GM21390 (cell line): ENCODE data around the gene MOK.
A peak's percentile ranks its signal among the peaks of the same experiment; 100 is the strongest.

Experiments used
- ATAC-seq: cut with Tn5 transposase; IDR thresholded peaks from one replicate; pipeline ENCODE4 v1.9.1; 2021; ENCODE audit not compliant: unreplicated experiment

MOK gene

DNA sequence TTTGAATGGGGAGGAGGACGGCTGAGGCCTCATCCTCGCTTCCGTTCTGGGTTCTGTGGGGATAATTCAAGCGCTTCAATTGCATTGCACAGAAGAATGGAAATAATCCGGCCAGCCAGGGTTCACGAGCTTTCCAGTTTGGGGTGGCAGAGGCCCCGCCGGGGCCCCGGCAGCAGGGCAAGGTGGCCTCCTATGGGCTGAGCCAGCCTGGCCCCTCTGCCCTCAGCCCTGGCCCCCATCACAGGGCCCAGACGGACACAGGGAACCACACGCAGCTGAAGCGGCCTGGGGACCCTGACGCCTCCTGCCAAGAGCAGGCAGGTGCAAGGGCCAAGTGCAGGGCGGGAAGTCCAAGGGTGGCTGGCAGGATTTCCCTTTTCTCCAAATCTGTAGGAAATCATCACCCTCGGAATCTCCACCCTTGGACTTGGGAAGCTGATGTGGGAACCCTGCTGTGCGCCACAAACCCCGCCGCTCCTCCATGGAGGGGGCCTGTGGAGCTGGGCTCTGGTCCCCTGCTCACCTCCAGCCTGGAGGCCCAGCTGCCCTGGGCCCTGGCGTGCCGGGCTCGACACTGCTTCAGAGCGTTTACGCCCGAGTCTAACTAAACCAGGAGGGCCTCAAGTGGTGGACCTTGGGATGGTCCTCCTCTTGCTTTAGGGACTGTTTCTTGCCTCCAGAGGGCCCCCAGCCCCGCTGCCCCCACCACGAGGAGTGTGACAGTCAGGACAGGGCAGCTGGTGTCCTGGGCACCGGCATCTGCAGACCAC, 78.4 kb downstream of the MOK start:
- ATAC-seq, result no peak

DNA sequence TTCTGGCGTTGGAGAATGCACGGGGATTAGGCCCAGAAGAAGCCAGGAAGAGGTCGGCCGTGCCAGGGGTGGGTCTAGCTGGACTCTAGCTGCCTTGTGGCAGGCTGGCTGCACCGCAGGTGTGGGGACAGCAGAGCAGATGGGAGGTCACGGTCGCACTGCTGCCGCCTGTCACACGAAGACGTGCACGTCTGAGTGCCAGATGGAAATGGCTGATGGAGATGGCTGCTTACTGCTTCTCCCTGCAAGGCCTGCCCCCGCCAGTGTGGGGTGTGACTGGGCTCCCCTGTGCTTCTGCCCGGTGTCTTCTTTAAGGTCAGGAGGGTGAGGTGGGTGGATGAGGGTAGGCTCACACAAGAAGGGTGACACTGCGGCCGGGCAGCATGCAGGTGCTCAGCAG, 79.0 kb downstream of the MOK start:
- no peak for ATAC-seq

DNA sequence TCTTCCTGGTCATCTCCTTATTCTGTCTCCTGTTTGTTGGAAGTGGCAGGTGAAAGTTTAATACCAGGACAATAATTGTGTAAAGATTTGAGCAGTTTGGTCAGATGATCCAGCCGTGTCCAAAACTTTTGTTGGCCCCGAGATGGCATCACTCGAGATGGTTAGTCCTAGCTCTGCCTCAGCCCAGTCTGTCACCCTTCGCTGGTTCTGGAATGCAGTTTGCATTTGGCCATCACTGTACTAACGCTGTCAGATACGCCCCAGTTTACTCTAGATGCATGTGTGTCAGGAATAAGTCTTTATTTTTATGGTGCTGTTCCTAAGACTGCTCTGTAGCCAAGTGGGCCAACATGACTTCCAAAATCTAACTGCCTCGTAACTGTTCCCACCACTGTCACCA, 79.6 kb downstream of the MOK start:
- ATAC-seq, result no peak

DNA sequence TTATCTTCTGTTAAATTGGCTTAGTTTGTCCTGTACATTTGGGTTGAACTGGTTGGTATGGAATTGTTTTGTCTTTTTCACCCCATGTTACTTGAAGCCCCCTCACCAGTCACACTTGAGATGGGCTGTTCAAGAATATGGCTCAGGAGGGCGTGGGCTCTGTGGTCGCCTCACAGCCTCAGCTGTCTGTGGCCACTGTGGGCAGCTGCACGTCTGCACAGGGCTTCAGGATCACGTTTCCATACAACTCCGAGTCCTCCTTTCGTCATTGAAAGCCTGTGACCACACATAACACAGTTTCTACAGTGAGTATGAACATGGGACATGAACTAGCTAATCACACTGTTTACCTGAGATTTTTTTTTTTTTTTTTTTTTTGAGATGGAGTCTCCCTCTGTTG, 81.3 kb downstream of the MOK start:
- ATAC-seq, result no peak

DNA sequence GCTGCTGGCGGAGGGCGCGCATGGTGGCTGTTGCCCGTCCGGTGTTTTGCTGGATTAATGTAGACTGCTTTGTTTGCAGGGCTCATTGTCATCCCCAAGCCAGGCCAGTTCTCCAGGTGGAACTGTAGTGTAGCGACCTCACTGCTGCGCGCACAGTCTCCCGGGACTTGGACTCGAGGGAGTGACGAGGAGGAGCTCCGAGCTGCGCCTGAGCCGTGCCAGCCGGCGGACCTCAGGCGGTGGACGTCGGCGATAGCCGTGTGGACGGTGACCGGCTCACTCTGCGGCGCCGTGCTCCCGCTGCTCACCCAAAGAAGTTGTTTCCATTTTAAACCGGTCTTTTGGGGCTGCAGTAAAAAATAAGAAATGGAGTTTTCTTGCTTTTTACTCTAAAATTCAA, 82.2 kb downstream of the MOK start:
- ATAC-seq, result no peak

DNA sequence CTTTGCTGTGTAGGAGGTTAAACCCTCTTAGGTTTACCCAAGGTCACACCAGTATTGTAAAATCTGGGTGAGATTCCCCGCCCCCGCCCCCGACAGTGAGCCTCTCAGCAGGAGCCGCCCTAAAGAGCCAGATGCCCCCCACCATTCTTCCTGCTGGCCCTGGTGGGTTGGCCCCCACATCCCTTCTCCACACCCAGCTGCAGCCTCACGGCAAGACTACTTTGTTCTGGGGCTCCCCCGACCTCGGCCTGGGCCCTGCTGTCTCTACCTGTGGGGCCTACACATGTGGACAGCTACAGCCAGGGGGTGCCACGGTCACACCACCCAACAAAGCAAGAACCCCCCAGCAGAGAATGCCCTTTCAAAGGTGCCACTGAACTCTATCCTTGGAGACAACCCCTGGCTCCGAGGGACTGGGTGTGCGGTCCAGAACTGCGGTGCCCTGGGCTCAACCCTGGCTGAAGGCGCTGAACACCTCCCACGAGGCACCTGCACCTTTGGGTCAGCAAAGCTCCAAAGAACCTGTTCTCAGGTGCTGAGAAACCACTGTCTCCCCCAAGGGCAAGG, 82.9 kb downstream of the MOK start:
- no peak for ATAC-seq

DNA sequence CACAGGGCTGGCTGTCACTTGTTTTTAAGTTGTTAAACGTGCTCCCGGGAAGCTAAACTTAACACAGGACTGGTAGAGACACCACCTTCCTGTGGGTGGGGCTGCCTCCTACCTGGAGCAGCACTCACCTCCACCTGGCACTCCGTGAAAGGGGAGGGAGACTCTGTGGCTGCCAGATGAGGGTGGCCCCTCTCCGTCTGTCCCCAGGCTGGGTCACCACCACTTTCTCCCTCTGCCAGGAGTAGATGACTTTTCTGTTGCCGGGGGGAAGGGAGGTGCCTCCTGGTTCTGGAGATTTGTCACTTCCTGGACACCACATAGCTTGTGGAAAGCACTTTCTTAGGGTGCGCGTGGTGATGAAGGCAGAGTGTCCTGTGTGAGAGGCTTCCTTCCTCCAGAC, 83.9 kb downstream of the MOK start:
- ATAC-seq, result no peak

DNA sequence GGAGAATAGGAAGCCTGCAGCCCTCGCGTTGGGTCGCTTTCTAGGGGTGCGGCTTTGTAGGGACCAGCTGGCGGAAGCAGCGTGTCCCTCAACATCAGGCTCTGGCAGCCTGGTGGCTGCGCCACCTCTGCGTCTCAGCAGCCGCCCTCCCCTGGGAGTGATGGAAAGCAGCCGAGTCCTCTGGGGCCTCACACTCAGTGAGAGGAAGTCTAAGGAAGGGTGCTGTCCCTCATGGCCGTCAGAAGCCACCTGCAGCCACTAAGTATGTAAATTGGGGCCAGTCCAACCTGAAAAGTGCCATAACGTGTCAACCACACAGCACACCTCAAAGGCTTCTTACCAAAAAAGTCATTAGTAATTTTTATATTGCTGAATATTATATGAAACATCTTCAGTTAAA, 84.9 kb downstream of the MOK start:
- peak; percentile 95 for ATAC-seq

DNA sequence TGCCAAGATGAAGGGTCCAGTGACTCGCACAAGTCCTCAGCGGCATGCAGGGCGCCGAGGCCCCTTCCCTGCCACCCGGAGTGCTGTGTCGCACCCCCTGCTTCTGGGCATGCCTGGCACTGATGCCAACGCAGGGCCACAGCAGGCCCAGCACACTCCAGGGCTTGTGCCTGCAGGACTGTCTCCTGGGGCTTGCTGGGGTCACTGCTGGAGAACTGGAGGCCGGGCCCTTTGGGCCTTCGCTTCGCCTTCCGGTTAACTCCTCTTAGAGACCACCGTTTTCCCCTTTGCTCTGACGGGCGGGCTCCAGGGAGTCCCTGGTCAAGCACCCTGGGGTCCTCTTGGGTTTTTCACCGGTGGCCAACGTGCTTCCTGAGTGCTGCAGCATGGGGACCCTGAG, 85.6 kb downstream of the MOK start:
- ATAC-seq, result no peak

DNA sequence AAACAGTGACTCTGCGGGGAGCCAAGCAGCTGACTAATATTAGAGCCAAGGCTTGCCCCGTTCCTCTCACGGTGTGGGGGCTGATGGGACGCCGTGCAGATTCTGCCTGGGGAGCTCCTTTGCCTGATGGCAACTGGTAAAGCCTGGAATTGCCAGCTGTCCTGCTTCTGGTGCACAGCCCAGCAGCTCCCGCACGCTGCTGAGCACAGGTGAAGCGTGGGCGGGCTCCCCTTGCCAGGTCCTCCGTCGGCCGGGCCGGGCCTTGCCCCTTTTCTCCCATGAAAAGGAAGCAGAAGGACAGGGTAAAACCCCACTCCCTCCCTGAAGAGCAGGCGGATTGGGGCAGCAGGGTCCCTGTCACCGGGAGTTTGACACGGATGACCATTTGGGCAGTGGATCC, 86.3 kb downstream of the MOK start:
- no peak for ATAC-seq

DNA sequence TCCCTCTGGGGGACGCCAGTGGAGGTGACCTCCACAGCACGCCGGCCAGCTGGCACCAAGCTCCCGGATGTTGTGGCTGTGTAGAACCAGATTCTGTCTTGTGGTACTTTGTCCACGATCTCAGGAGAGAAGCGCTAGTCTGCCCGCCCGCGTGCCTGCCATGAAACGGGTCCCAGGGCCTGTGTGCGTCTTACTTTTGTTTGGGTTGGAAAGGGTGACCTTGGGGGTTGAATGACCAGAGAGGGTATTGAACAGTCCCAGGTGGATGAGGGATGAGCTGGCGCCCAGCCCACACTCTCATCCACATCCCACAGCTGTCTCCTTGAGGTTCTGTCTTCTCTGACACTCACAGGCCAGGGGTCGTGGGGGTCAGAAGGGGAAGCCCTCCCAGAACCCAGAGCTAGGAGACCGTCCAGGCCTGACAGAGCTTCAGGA, 87.0 kb downstream of the MOK start:
- no peak for ATAC-seq

DNA sequence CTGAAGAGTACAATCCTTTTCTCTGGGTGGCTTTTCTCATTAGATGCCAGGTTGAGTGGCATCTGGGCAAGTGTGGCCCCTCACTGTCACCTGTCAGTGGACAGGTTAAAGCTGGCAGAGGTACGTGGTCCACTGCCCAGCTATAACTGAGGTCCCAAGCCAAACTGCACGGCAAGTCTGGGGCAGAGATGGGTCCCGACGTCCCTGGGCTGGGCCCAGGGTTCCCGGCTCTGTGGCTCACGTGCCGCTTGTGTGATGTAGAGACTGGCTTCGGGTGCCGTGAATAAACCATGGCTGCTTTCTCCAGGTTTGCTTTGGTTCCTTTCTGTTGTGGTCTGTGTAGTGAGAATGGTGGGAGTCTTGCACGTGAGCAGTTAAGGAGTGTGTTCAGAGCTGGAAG, 87.6 kb downstream of the MOK start:
- no peak for ATAC-seq

DNA sequence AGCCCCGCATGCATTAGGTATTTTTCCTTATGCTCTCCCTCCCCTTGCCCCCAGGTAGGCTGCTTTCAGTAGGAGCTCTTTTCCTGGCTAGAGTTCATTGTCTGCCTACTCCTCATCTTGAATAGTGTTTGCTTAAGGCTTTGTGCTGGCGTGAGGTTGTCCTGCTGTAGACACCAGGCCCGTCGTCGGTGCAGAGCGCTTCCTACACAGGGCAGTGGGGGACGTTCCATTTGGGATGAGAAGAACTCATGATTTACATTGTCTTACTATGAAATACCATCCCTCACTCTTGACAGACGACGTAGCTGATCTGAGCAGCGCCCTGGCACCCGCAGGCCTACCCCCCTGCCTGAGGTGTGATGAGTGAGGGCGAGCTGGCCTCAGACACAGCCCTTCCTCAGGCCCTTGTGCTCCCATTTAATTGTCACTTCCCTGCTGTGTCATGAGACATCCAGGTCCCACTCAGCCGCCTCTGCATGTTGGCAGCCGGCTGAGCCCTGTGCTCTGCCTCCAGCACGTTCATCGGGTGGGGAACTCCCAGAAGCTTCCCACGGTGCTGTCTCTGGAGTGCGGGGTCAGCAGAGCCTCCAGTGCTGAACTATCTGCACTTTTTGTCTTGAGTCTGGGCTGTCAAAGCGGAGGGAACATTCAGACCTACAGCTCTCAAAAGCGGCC, 89.3 kb downstream of the MOK start:
- ATAC-seq, result no peak

DNA sequence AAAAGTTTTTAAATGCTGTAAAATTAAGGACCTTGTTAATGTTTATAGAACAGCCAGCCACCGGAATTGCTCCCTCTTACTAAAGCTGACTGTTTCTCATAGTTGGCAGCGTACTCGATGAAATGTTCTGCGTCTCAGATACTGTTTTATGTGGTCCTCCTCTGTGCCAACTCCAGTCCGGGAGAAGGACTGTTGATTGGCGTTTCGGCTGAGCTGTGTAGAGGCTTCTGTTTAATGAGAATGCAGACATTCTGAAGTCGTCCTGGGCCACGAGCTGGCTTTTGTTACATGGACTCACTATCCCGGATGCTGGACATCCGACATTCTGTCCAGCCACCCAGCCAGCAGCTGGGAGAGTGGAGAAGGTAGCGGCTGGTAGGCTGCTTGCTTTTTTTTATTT, 89.9 kb downstream of the MOK start:
- ATAC-seq, result no peak

DNA sequence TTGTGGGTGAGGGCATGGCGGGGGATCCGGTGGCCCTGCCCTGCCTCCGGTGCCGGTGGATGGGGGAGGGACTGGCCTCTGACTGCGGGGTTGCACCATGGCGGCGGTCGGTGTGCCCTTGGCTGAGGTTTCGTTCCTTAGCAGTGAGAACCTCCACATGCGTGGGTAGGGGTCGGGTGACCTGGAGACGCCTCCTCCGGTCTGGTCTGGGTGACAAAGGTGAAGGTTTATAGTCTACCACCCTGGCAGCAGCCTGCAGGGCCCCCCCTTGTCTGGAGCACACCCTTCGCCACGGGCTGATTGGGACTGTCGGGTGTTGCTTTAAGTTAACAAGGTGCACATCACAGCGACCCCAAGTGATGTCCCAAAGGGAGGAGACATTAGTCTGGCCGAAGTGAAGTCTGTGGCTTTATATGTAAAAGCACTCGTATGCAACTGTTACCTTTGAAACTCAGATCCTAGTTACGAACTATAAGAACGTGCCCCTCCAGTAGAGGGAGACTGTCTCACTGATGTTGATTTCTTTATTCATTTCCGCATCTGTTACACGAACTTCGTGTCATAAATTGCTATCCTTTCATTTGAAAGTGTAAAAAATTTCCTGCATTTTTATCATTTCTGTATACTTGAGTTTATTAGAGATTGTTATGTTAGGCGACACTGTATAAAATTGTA, 90.8 kb downstream of the MOK start:
- no peak for ATAC-seq

DNA sequence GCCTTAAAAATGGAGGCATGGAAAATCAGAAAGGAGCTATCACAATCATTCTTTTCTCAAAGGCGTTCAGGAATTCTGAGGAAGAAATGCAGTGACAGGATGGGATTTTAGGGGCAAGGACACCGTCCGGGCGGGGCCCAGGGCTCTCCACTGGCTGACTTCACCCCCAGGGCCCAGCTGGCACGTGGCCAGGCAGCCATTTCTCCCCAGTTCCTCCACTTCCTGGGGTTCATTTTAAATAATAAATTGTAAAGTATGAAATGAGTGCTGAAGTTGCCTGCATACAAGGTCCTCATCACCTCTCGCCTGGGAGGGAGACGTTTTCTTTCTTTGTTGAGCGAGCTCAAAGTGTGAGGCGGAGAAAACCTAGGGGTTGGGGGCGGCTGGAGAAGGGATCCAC, 91.5 kb downstream of the MOK start:
- ATAC-seq, result no peak

DNA sequence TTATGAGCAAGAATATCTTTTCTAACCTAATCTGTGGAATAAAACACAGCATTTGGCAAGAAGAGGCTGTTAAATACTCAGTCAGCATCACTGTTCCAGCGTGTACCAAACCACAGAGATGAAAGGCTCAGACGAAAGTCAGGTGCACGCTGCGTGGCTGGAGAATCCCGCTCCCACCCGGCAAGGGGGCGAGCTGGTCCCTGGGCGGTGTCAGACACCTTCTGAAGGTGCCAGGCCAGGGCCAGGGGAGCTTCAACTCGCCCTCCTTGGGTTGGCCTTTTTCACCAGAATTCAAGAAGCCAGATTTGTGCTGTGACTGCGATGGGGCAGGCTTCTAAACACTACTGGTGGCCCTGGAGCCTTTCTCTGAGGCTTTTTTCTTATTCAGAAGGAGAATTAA, 92.1 kb downstream of the MOK start:
- ATAC-seq, result no peak

DNA sequence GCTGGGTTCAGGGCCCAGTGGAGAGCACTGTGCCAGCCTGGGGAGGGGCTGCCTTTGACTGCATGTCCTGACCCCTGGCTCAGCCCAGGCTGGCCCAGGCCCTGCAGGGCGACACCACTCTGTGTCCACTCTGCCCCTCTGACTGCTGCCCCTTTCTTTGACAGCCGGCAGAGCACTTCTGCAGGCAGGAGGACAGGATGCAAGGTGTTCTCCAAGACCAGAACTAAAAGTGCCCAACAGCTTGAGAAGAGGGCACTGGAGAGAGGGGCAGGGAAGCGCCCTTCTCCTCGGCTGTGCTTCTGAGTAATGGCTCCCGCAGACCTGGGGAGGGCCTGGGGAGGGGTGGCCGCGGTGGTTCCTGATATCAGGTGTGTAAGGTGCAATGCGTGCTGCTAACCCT, 92.6 kb downstream of the MOK start:
- ATAC-seq, result no peak

DNA sequence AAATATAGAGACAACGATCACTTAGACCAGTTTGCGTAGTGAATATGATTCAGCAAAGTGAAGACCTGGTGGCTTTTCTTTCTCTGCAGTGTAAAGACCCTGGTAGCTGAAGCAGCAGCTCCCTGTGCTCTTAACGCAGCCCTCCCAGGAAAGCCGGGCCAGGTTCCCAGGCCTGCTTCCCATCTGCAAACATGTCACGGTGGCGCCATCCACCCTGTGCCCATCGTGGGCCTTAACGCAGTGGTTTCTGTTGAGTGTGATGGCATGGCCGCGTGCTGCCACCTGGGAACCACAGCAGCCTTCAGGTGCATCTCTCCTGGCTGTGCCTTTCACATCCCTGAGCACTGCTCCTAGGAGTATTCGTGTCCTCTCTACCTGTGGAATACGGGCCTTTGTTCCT, 93.7 kb downstream of the MOK start:
- no peak for ATAC-seq

DNA sequence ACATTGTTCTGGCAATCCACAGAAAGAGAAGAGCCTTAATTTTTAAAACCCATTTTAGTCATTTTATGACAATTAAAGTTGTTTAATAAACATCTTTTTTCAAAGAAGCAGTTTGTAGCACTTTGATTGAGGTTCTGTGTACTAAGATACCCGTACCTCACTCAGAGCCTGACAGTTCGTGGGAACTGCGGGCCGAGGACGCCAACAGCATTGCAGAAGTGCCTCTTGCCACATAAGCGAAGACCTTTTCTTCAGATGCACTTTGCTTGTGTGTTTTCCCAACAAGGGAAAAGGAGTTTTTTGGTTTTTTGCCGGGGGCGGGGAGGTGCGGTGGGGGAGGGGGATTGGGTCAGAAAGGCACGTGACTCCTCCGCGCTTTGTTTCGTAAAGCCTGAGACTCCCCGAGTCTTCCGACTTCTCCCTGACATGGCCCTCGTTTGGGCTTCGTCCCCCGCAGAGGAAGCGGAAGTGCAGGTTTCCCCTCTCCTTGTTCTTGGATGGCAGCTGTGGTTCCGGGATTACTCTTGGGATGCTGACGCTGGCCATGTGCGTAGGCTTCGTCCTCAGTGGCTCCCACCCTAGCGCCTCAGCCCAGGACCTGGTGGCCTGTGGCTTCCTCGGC, 94.4 kb downstream of the MOK start:
- no peak for ATAC-seq

DNA sequence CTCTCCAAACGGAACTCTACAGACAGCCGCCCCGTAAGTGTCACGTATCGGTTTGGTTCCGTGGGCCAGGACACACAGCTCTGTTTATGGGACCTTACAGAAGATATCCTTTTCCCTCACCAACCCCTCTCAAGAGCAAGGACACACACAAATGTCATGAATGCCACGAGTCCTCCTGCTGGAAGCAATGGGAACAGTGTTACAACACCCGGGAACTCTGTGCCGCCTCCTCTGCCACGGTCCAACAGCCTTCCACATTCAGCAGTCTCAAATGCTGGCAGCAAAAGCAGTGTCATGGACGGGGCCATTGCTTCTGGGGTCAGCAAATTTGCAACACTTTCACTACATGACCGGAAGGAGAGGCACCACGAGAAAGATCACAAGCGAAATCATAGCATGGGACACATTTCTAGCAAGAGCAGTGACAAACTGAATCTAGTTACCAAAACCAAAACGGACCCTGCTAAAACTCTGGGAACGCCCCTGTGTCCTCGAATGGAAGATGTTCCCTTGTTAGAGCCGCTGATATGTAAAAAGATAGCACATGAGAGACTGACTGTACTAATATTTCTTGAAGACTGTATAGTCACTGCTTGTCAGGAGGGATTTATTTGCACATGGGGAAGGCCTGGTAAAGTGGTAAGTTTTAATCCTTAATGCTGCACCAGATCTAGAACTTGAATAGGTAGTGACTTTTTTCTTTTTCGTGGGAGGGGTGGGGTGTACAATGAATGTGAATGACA, 95.6 kb downstream of the MOK start:
- no peak for ATAC-seq
